GM18505 (cell line): ENCODE measurements around the gene HNRNPL.

Source experiments
- ATAC-seq: cut with Tn5 transposase; IDR thresholded peaks from one replicate; pipeline ENCODE4 v1.9.1; 2021; ENCODE audit not compliant: unreplicated experiment
- POLR2A ChIP-seq: IDR thresholded peaks from 4 replicates; pipeline ENCODE4 v1.6.1; 2011; ENCODE audit warnings: borderline replicate concordance; ENCODE audit not compliant: insufficient read depth, insufficient read length; ENCODE audit errors: extremely low read depth

The HNRNPL gene

GRCh38 chr19:38853214-38853613 lies 3.4 kb upstream of the HNRNPL start:
- TF ChIP-seq POLR2A: no peak
- ATAC-seq: no peak

DNA sequence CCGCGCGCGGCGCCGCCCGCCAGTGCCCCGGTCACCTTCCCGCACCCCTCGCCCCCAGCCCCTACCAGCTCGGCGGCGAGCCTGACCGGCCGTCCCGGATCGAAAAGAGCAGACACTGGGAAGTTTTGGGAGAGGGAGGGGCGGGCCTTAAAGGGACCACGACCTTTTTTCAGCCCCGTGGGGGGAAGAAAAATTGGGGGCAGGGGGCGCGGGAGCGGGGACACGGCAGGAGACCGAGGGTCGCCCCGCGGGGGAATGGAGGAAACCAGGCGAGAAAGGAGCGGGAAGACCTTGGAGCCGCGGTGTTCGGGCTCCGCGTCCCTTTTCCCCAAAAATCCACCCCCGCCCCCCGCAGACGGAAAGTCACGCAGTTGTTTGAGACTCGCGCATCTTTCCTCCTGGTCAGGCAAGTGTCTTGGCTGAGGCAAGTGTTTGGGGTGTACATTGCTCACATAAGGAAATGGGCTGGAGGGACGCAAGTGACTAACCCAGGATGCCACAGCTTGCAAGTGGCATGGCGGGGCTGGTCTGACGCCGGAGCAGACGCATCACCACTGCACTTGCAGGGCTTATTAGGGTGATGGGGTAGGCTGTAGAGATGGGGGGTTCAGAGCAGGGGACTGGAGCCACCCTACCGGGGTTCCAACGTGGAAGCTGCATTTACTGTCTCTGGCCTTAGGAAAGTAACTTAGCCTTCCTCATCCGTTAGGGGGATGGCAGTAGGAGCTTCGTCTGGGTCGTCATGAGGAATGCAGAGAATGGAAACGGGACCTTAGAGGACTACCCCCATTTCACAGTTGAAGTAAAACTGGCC lies 2.7 kb upstream of the HNRNPL start:
- TF ChIP-seq POLR2A: peak; percentile 74
- no peak for ATAC-seq

DNA sequence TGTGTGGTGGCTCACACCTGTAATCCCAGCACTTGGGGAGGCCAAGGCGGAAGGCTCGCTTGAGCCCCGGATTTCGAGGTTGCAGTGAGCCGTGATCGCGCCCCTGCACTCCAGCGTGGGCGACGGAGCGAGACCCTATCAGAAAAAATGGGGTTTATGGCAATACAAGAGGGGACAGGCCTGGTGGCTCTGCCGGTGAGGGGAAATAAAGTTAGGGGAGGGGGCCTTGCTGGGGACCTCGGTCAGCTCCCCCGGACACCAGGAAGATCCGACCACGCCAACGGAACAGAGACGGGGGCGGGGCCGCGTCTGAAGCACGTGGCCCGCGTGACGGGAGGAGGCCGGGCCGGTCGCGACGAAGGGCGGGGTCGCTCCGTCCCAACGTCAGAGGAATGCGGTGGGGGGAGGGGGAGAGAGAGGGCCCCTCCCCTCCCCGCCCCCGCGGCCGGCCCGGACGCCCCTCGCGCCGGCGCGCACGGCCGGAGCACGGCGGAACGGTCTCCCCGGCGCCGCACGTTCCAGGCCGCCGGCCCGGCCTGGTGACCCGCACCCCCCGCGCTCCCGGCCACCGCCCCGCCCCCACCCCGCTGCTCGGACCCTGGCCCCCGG lies 1.9 kb upstream of the HNRNPL start:
- TF ChIP-seq POLR2A: peak; percentile 80
- peak; percentile 20 for ATAC-seq

GRCh38 chr19:38850976-38851621 lies 1.3 kb upstream of the HNRNPL start:
- no peak for TF ChIP-seq POLR2A
- no peak for ATAC-seq

DNA sequence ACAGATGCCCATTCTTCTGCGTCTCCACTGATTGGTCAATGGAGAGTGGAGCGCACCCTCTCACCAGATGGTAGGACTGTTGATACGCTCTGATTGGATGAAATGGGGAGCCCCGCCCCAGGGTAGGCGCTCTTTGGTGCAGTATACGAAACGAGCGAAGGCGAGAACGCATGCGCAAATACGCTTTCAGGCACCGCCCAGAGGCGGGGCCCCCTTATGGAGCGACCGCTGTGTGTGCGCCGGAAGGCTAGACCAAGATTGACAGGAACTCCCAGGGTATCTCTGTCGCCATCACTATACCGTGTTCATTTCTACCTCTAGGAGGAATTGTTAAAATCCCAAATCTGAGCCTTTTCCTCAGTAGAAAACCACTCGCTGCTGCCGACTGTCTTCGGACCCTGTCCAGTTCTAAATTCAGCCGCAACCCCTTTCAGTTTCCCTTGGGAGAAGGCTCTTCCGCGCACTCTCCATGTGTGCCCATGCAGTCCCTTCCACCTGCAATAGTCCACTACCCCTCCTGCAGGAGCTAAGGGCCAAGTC lies 720 bp upstream of the HNRNPL start:
- TF ChIP-seq POLR2A: peak; percentile 94
- peak; percentile 47 for ATAC-seq

GRCh38 chr19:38849147-38849859 lies 483 bp downstream of the HNRNPL start:
- peak; percentile 46 for TF ChIP-seq POLR2A
- peak; percentile 41 for ATAC-seq

DNA sequence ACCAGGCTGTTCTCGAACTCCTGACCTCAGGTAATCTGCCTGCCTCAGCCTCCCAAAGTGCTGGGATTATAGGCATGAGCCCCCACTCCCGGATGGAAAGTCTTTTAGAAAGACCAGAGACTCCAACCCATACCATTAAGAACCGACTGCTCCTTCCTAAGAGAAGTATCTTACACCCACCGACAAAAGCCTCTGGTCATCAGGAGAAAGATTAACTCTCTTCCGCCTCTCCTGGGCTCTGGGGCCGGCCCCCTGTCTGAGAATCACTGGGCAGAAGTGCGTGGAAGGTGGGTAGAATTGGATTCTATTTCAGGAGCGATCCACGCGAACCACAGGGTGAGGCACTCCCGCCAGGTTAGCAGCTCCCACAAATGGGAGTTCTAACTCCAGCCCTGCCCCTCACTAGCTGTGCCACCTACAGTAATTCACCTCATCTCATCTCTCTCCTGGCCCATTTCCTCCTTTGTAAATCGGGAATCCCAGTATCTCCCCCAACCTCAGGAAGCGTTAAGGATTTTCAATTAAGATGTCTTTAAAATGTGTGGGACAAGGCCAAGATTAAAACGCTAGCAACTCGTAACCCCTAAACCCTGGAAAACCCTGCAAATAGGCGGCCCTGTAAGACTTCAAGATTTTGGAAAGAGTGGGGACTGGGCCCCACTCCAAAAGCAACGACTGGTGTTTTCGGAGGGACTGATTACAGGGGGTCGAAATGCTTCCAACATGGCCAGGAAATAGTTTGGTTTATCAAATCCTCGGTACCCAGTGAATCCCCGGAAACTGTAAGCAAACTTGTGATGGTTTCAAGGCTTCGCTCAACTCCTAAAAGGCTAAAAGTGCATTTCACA lies 1.3 kb downstream of the HNRNPL start:
- ATAC-seq: no peak
- no peak for TF ChIP-seq POLR2A

GRCh38 chr19:38846097-38846496 lies 3.7 kb downstream of the HNRNPL start:
- no peak for ATAC-seq

DNA sequence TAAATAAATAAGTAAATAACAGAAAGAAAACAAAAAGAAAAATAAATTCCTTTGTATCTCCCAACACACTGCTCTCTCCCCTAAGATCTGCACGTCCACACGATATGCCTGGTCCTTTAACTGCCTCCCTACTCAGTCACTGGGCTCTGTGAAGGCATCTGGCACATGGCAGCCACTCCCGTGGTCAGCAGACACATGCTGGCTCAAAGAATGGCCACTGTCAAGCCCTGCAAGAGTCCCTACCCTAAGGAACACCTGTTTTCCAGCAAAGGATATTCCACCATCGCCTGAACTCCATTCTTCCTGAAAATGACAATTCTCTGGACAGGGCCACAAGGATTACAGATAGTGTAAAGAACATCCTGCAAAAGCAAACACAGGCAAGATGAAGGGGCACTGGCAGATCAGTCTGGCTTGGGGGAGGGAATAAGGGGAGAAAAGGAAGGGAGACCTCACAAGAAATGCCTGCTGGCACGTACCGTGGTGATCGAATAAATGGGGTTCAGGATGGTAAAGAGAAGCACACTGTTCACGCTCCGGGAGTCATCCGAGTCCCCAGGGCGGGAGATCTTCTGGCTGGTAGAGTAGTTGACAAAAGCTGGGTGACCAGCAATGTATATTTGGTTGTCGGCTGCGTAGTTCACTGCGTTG lies 4.3 kb downstream of the HNRNPL start:
- no peak for ATAC-seq

More at GRCh38 chr19:38846097-38846496, 3.7 kb downstream of the HNRNPL start:
- TF ChIP-seq POLR2A: no peak

DNA sequence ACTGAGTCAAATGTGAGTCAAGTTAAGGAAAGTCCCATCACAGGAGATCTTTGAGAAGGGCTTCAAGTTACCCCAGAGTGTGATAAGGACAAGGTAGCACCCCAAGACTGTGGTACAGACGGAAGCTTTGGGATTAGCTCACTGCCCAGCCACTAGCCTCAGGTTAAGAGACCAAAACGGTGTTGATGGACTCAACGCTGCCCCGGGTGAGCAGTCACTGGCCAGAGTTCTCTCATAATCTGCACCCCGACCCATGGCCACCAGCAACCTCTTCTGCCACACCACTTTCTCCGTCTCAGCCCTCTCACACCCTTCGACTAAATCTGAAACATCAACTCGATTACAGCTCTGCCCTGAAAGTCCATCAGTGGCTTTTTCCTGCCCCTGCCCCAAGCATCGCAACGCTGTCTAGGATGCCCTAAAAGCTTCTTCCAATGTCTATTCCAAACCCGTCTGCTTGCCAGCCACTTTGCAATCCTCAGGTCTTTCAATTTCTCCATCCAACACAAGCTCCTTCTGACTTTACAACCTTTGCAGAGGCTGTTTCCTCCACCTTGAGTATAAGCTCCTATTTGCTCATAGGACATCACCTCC lies 5.6 kb downstream of the HNRNPL start:
- no peak for ATAC-seq
- peak; percentile 26 for TF ChIP-seq POLR2A

More for the DNA sequence above, 4.3 kb downstream of the HNRNPL start:
- TF ChIP-seq POLR2A: no peak

GRCh38 chr19:38843175-38843758 lies 6.5 kb downstream of the HNRNPL start:
- TF ChIP-seq POLR2A: no peak
- ATAC-seq: no peak

- no peak for ATAC-seq
- peak; percentile 14 for TF ChIP-seq POLR2A
Observed at GRCh38 chr19:38842439-38843174, 7.2 kb downstream of the HNRNPL start.
